ENCODE measurements around the gene KDM4B. TPM values are rescaled to one million over a fixed set of nuclear protein-coding genes. Genes with fewer than 3 reads are reported as not detected.

The KDM4B gene
- total and polyA plus RNA-seq, 9 of the 15 experiments (the other 6 are each of a cell fraction or from before 2014, with no cell fraction given), result 0.21 to 29.9 (median 7.3) TPM

DNA sequence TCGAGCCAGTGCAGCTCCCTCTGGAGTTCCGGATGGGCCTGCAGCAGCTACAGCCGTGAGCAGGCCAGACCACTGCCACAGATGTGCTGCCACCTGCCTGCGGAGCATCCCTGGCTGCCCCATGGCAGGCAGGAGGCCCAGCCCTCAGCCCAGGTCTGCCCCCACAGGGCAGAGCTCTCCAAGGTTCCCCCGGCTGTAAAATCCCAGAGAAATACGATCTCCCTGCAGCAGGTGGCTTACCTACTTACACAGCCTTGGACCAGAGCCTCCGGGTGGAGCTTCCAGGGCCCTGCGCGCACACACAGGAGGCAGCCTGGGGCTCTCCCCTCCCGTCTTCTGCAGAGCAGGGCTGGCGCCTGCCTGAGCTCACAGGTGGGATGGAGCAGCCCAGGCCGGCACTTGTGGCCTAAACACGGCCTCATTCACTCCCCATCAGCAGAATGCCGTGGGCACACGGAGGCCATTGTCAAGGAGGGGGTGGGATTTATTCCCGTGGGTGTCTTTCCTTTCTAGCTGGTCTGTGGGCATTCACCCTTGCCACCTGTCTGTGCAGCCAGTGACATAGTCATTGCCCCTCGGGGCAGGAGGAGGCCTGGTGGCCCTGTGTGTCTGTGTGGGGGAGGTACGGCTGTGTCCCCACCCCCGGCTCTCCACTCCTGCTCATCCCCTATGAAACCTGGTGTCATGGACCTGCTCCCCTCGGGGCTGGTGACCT is 118.0 kb downstream of the KDM4B start:
- Histone ChIP-seq H3K9me3 (replicated peaks; ENCODE audit: control insufficient read depth, insufficient read depth, low read depth, low read length) (no peaks in the 10 kb centered on the region), H2AFZ (ENCODE audit: low read depth, low read length) (no peak overlapping the region), H3K4me3 (no peak overlapping the region), H3K4me1 (replicated peaks in 1 of 2; ENCODE audit: control insufficient read depth in 2 of 2, insufficient read depth in 2 of 2, low read length in 2 of 2) (peaks cover 21 to 55% of the 10 kb centered on the region in 2 experiments), H3K27ac (ENCODE audit: extremely low read depth, low read depth, low read length) (no peak overlapping the region), H3K79me2 (ENCODE audit: control insufficient read depth, insufficient read depth, low read length) (peaks cover 10% of the 10 kb centered on the region), H3K9ac (ENCODE audit: insufficient read depth in 1 of 2, low read depth in 2 of 2, low read length in 2 of 2) (0 out of 4 replicates have a peak overlapping the region, but pooled peaks of 1 of the 2 experiments have one; percentile 38), H4K20me1 (replicated peaks; ENCODE audit: control insufficient read depth, insufficient read depth, low read length) (no peaks in the 10 kb centered on the region), H3K27me3 (ENCODE audit: control insufficient read depth in 2 of 2, insufficient read depth in 2 of 2, low read length in 2 of 2) (no peaks in the 10 kb centered on the region), H3K9me1 (ENCODE audit: control insufficient read depth, insufficient read depth, low read length) (peaks cover 5% of the 10 kb centered on the region), H3K4me2 (ENCODE audit: insufficient read depth, low read length) (no peak overlapping the region), H3K36me3 (ENCODE audit: control insufficient read depth, insufficient read depth, low read length) (peaks cover 39% of the 10 kb centered on the region; the same call in 2 of the 3 replicates)
- no TSS peak for BruUV-seq (replicated peaks)
- DNase-seq (ENCODE audit: extremely low read depth in 1 of 4, low spot score in 3 of 4), result no peak
- POLR2A ChIA-PET, result interaction anchor here (0.6 kb wide), 2 partner anchors 13 to 147 kb away, joined by 3 read pairs; no protein-coding TSS in a partner anchor
- CTCF ChIA-PET (ENCODE audit: low intra/inter-chr PET ratio), result no interaction called here
- FAIRE-seq, result no peak
- intact Hi-C loops (cut with micrococcal nuclease), result no loop called here
- no peak for ATAC-seq
- WGBS (ENCODE audit: insufficient coverage, low coverage, missing lambda C conversion rate), result 80% methylated on average over 20 of the region's 20 CpGs
- in situ Hi-C loops (cut with MboI), result no loop called here
- TF ChIP-seq ZNF584 (CRISPR knock-in tag; IDR thresholded peaks at IDR 0.05; ENCODE audit: low read depth), result no peak

- Histone ChIP-seq H3K4me1 (replicated peaks in 1 of 2; ENCODE audit: control insufficient read depth in 2 of 2, insufficient read depth in 2 of 2, low read length in 2 of 2) (peaks cover 41 to 61% of the 10 kb centered on the region in 2 experiments), H3K79me2 (ENCODE audit: control insufficient read depth, insufficient read depth, low read length) (peaks cover 28% of the 10 kb centered on the region), H3K4me3 (no peak overlapping the region), H3K27me3 (ENCODE audit: control insufficient read depth in 2 of 2, insufficient read depth in 2 of 2, low read length in 2 of 2) (no peaks in the 10 kb centered on the region), H3K4me2 (ENCODE audit: insufficient read depth, low read length) (no peak overlapping the region), H3K9me1 (ENCODE audit: control insufficient read depth, insufficient read depth, low read length) (peaks cover 10% of the 10 kb centered on the region), H3K9me3 (replicated peaks; ENCODE audit: control insufficient read depth, insufficient read depth, low read depth, low read length) (no peaks in the 10 kb centered on the region), H4K20me1 (replicated peaks; ENCODE audit: control insufficient read depth, insufficient read depth, low read length) (no peaks in the 10 kb centered on the region), H3K27ac (ENCODE audit: extremely low read depth, low read depth, low read length) (peak overlapping the region; percentile 32; the same call in 2 of the 3 replicates), H2AFZ (ENCODE audit: low read depth, low read length) (no peak overlapping the region), H3K9ac (ENCODE audit: insufficient read depth in 1 of 2, low read depth in 2 of 2, low read length in 2 of 2) (no peak overlapping the region), H3K36me3 (ENCODE audit: control insufficient read depth, insufficient read depth, low read length) (peaks cover 25% of the 10 kb centered on the region; the same call in 2 of the 3 replicates)
- ATAC-seq (no peak), DNase-seq (ENCODE audit: extremely low read depth in 1 of 4, low spot score in 3 of 4) (no peak), FAIRE-seq (no peak)
- POLR2A ChIA-PET, result no interaction called here
- BruUV-seq (replicated peaks), result no TSS peak
- intact Hi-C loops (cut with micrococcal nuclease), result no loop called here
- in situ Hi-C loops (cut with MboI), result no loop called here
- CTCF ChIA-PET (ENCODE audit: low intra/inter-chr PET ratio), result no interaction called here
- TF ChIP-seq ELF2 (CRISPR knock-in tag; IDR thresholded peaks at IDR 0.05), result no peak
- no peak for TF ChIP-seq ZNF507 (tag; conservative IDR thresholded peaks at IDR 0.05)
- TF ChIP-seq ZNF146 (CRISPR knock-in tag; IDR thresholded peaks at IDR 0.05; ENCODE audit: unreplicated experiment), result peak; percentile 53
- WGBS (ENCODE audit: insufficient coverage, low coverage, missing lambda C conversion rate), result 90% methylated on average over 8 of the region's 8 CpGs
Measured at GRCh38 chr19:5089283-5089682, 120.4 kb downstream of the KDM4B start.
